GM12892 (cell line): ENCODE data around the gene SMO. TPM values are rescaled to one million over a fixed set of nuclear protein-coding genes. Genes with fewer than 3 reads are reported as not detected.

Source experiments
- DNase-seq: peaks from one replicate; pipeline ENCODE4 v3.0.0; 2011; ENCODE audit not compliant: insufficient read length
- FAIRE-seq: peaks from 2 replicates; lab custom pipeline; 2011; peaks lifted over from hg19 to GRCh38; lab: Jason Lieb, UNC
- POLR2A ChIP-seq: IDR thresholded peaks from 2 replicates; pipeline ENCODE4 v1.6.1; 2011; ENCODE audit warnings: low read depth, low read length, control low read depth
- POLR2AphosphoS5 ChIP-seq: IDR thresholded peaks from 2 replicates; pipeline ENCODE4 v1.6.1; 2011; ENCODE audit warnings: low read depth, low read length, control low read depth
- TAF1 ChIP-seq: IDR thresholded peaks from 2 replicates; pipeline ENCODE4 v1.6.1; 2011; ENCODE audit warnings: low read depth, mild to moderate bottlenecking, control low read depth, low read length, borderline replicate concordance
- polyA plus RNA-seq: library from polyadenylated mRNA; unstranded; fragments of >200 nt; gene quantifications from one replicate; pipeline ENCODE4 v1.2.1, GENCODE V29; 2012; ENCODE audit warnings: missing spikeins, inconsistent platforms; ENCODE audit not compliant: missing spikeins

SMO gene
- polyA plus RNA-seq = 4.5 TPM

GRCh38 chr7:129188372-129188891 is at the start of gene SMO:
Gene SMO (plus strand): TSS chr7:129188633. CDS start chr7:129189152, 519 bp downstream.
- TF ChIP-seq POLR2AphosphoS5 = no peak
- TF ChIP-seq TAF1 = no peak
- TF ChIP-seq POLR2A = no peak
- no peak for FAIRE-seq
- DNase-seq = peak; percentile 58

DNA sequence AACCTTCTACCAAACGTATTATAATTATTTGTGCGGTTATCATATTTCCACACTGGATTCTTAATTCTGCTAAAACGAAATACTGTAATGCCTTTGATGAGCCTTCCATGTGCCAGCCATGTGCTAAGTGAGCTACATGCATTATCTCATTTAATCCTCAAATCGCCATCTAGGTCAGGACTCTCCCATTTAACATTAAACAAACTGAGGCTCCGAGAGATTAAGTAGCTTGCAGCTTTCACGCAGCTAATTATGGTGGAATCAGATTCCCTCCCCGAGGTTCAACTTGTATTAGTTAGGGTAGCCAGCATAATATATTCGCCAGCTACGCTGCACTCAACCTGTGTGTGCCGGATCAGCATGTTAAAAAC is 44.7 kb upstream of the SMO start:
- DNase-seq (no peak), FAIRE-seq (peak; percentile 33)
- no peak for TF ChIP-seq POLR2A
- TF ChIP-seq POLR2AphosphoS5 = no peak
- no peak for TF ChIP-seq TAF1

GRCh38 chr7:129144095-129144833 is 44.2 kb upstream of the SMO start, which contains the start of gene TSPAN33:
Gene TSPAN33 (plus strand): TSS chr7:129144707. CDS start chr7:129144981, 274 bp downstream.
- TF ChIP-seq POLR2A (no peak; the same call in 1 of the 2 replicates), POLR2AphosphoS5 (0 out of 2 replicates have a peak, but pooled peaks have one; percentile 34)
- peak; percentile 85 for DNase-seq
- FAIRE-seq = peak; percentile 90

GRCh38 chr7:129144834-129145668 is 43.4 kb upstream of the SMO start:
- no peak for TF ChIP-seq POLR2A
- TF ChIP-seq TAF1 = 0 out of 2 replicates have a peak, but pooled peaks have one; percentile 5
- no peak for TF ChIP-seq POLR2AphosphoS5
- no peak for DNase-seq
- no peak for FAIRE-seq

GRCh38 chr7:129146237-129146979 is 42.0 kb upstream of the SMO start:
- FAIRE-seq = peak; percentile 97
- TF ChIP-seq POLR2AphosphoS5 (peak; percentile 78), TAF1 (no peak; the same call in 1 of the 2 replicates), POLR2A (peak; percentile 81)
- no peak for DNase-seq

- DNase-seq (no peak), FAIRE-seq (no peak)
- TF ChIP-seq POLR2AphosphoS5 (no peak), POLR2A (no peak), TAF1 (no peak)
These were observed 40.7 kb upstream of the SMO start for GRCh38 chr7:129147731-129148130.

- no peak for DNase-seq
These were observed 38.9 kb upstream of the SMO start for GRCh38 chr7:129149511-129149910.

GRCh38 chr7:129150199-129150996 is 38.0 kb upstream of the SMO start:
- TF ChIP-seq POLR2A (0 out of 2 replicates have a peak, but pooled peaks have one; percentile 11), POLR2AphosphoS5 (no peak)
- DNase-seq (no peak), FAIRE-seq (no peak)

More at GRCh38 chr7:129149511-129149910, 38.9 kb upstream of the SMO start:
- TF ChIP-seq TAF1 = no peak
- no peak for TF ChIP-seq POLR2A
- TF ChIP-seq POLR2AphosphoS5 = no peak
- no peak for FAIRE-seq

- no peak for TF ChIP-seq TAF1
- no peak for TF ChIP-seq POLR2A
- TF ChIP-seq POLR2AphosphoS5 = no peak
- FAIRE-seq (no peak), DNase-seq (no peak)
These were observed 30.8 kb upstream of the SMO start for GRCh38 chr7:129157651-129158050.

DNA sequence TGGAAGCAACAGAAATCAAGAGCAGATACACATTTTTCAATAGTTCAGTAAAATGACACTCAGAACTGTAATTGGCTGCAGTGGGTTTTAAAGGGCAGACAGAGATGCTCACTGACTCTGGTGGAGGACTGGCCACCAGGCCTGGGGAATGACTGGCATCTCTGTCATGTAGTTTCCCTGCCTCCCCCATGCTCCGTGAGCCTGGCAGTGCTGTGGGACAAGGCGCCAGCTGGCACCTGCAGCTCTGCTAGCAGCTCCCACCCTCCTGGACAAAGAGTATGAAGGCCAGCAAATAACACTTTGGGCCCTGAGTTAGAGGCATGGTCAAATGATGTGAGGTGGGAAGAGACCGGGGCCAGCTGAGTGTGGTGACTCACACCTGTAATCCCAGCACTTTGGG is 28.9 kb upstream of the SMO start:
- FAIRE-seq = no peak
- DNase-seq = no peak
- TF ChIP-seq POLR2A (no peak), POLR2AphosphoS5 (no peak), TAF1 (no peak)
